ENCODE data around the gene P2RX2. TPM values are rescaled to one million over a fixed set of nuclear protein-coding genes. Genes with fewer than 3 reads are reported as not detected.

Gene P2RX2
- total RNA-seq, 1 experiment from 2014 or later: 0.17 TPM

GRCh38 chr12:132600048-132601032 is 18.2 kb upstream of the P2RX2 start:
- DNase-seq (ENCODE audit: low spot score): peak; percentile 59
- in situ Hi-C loops (cut with HindIII; ENCODE audit: low sequenced_read_pairs): no loop called here

DNA sequence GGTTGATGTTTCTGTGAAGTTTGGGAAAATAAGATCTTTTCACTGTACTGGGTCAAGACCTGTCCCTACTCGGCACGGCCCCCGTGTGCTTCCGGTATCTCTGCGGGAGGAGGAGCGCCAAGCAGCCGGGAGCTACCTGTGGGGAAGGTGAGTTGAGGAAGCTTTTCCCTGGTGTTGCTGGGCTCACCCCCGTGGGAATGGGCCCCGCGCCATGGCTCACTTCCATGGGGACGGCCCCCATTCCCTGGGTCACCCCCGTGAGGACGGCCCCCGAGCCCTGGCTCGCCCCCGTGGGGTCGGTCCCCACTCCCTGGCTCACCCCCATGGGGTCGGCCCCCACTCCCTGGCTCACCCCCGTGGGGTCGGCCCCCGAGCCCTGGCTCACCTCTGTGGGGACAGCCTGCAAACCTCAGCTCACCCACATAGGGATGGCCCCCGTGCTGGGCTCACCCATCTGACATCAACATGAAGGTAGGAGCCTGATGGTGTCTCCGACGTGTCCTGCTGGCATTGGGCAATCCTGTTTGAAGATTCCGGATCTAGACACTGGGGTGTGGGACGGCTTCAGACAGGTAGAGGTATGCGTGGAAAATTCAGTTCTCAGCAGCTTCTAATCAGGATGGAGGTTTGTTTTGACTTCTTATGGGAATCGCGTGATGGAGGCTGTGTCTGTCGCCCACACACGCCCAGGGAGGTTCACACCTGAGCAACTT is 17.2 kb upstream of the P2RX2 start:
- in situ Hi-C loops (cut with HindIII; ENCODE audit: low sequenced_read_pairs): no loop called here
- DNase-seq (ENCODE audit: low spot score): no peak

DNA sequence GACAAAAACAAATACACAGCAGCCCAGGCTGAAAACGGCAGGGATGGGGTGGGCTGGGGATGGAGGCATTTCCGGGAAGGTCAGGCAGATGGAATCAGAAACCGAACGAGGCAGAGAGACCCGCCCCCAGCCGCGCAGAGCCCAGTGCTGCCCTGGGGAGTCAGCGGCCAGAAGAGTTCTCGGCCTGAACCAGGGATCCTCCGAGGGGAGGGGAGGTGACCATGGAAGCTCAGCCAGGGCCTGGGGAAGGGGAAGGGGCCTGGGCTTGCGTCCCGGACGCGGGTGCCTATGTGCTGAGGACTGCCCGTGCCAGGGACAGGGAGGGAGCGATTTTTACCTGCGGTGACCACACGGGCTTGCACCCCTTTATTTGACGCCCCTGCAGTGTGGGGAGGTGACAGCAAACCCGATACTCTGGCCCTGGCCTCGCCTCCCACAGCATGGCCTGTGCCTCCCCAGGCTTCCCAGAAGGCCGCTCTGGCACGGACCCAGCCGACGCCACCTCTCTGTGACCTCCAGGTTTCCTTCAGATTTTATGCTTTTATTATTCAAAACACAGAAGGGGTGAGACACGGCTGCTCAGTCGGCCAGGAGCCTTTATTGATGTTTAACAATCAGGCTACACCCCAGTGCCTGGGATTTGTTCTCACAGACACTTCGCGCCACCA is 15.9 kb upstream of the P2RX2 start:
- DNase-seq (ENCODE audit: low spot score): no peak
- in situ Hi-C loops (cut with HindIII; ENCODE audit: low sequenced_read_pairs): no loop called here

DNA sequence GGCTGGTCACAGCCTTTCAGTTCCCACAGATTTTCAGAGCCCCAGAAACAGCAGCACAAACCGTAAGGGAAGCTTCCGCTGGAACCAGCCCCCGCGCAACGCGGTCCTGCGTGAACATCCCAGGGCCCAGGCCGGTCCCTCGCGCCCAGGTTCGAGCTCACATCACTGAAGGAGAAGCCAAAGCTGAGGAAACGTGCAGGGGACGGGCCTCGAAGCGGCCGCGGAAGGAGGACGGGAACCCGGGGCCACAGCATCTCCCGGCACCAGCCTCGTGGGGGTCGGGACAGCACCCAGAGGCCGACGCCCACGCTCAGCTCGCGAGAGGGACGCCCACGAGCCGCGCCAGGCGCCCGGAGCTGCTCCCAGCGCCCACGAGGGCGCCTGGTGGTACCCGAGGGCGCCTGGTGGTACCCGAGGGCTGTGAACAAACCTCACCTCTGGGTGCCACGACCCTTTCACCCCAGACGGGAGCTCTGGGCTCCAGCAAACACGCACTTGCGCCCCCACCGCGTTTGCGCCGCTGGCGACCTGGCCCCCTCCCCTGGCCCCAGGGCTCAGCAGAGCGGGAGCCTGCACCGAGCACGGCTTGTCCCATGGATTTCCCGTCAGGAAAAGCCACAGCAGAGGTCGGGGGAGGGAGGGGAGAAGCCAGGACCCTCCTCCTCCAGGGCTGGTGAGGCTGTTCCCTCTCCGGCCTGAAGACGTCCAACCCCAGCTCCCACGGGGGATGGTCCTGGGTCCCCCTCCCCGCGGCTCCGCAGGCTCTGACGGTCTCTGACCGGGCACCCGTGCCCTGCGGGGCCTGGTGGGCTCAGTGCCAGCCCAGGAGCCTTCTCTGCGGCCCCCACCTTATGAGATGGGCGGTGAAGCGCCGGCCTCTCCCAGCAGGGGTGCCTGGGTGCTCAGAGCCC is 15.1 kb upstream of the P2RX2 start:
- in situ Hi-C loops (cut with HindIII; ENCODE audit: low sequenced_read_pairs): no loop called here
- no peak for DNase-seq (ENCODE audit: low spot score)

GRCh38 chr12:132604151-132604618 is 14.4 kb upstream of the P2RX2 start:
- in situ Hi-C loops (cut with HindIII; ENCODE audit: low sequenced_read_pairs): no loop called here
- no peak for DNase-seq (ENCODE audit: low spot score)

DNA sequence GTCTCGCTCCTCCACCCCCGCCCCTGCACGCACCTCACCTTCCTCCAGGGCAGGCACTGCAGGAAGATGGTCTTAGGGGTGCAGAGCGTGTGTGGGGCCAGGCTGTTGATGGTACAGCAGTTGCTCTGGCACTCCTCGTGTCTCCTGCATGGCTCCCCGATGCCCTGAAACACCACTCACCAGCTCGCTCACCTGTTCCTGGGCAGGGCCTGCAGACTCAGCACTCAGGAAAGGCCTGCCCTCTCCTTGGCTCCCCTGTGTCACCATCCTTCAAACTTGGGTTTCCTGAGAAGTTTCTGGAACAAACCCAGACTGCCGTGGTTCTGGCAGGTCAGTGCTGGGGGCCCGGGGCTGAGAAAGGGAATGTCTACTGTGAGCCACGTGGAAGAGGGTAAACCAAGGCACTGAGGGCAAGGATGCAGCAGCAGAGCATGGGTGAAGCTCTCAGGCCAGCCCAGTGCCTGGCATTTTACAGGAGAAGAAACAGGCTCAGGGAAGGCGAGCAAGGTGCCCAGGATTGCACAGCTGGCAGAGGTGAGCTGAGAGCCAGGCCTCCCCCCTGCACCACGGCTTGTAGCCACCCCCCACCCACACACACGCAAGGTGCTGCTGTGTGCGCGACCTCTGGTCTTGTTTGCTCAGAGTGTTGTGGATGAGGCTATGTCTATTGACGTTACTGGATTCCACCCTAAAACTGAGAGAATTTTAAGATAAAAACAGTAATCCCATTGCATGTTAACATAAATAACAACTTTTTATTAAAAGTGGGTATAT is 13.7 kb upstream of the P2RX2 start:
- in situ Hi-C loops (cut with HindIII; ENCODE audit: low sequenced_read_pairs): no loop called here

DNA sequence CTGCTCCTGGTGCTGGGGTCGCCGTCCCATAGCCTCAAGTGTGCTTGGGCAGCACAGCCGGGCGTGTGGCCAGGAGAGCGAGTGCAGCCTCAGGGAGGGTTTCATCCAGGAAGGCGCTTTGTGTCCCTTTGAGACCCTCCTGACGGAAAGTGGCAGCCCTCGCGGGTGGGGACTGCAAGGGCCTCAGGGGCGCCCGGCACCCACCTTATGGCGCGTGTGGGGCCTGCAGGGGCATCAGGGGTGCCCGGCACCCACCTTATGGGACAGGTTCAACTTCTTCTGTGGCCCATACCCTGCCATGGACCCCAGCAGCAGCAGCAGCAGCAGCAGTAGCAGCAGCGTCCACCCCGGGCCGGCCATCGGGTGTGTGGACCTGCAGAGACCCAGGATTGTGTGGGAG is 12.7 kb upstream of the P2RX2 start:
- no peak for DNase-seq (ENCODE audit: low spot score)
- in situ Hi-C loops (cut with HindIII; ENCODE audit: low sequenced_read_pairs): no loop called here

More for the DNA sequence above, 13.7 kb upstream of the P2RX2 start:
- no peak for DNase-seq (ENCODE audit: low spot score)

DNA sequence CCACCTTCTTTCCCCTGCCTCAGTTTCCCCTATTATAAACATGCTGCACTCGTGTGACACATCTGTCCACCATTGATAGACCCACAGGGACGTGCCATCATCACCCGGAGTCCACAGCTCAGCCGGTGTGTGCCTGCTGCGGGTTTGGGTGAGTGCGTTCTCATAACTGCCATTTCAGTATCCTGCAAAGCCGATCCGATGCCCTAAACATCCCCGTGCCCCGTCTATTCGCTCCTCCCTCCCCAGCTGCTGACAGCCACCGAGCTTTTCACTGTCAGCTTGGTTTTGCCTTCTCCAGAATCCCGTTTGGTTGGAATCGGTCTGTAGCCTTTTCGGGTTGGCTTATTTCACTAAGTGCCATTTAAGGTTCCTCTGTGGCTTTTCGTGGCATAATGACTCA is 12.1 kb upstream of the P2RX2 start:
- in situ Hi-C loops (cut with HindIII; ENCODE audit: low sequenced_read_pairs): no loop called here

GRCh38 chr12:132606927-132607326 is 11.6 kb upstream of the P2RX2 start:
- no peak for DNase-seq (ENCODE audit: low spot score)
- in situ Hi-C loops (cut with HindIII; ENCODE audit: low sequenced_read_pairs): no loop called here

More for the DNA sequence above, 12.1 kb upstream of the P2RX2 start:
- DNase-seq (ENCODE audit: low spot score): no peak

GRCh38 chr12:132608231-132609171 is 10.1 kb upstream of the P2RX2 start:
- no peak for DNase-seq (ENCODE audit: low spot score)

DNA sequence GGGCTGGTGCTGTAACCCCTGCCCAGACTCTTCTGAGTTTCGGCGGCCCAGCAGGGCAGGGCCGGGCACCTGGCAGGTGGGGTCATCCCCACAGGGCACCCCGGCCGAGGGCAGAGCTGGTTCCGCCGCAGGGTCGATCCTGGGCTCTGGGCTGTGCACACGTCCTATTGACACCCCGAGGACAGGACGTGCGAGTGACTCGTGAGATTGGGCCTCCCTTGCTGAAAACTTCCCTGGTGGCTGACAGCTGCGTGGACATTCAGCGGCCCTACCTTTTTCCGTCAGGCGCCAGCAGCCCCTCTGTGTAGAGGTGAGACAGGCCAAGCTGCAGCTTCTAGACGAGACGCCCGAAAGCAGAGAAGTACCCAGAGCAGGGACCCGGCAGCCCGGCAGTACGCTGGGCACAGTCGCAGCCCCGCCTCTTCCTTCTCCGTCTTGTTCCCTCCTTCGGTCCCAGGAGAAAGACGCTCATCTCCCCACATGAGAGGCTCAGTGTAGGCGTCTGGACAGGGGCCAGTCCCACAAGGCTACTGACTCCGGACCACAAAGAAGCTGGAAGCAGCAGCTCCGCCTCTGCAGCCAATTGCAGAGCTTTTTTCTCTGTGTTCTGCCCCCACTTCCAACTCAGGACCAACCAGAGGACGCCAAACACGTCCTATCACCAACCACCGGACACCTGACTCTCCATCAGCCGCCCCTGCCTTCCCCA is 8.4 kb upstream of the P2RX2 start, which contains the start of gene LRCOL1:
LRCOL1 (minus strand) TSS at position 532 of the 709 bp plus-strand sequence. CDS start 4,331 bp downstream, outside the sequence.
- in situ Hi-C loops (cut with HindIII; ENCODE audit: low sequenced_read_pairs): no loop called here

More at GRCh38 chr12:132608231-132609171, 10.1 kb upstream of the P2RX2 start:
- in situ Hi-C loops (cut with HindIII; ENCODE audit: low sequenced_read_pairs): no loop called here

DNA sequence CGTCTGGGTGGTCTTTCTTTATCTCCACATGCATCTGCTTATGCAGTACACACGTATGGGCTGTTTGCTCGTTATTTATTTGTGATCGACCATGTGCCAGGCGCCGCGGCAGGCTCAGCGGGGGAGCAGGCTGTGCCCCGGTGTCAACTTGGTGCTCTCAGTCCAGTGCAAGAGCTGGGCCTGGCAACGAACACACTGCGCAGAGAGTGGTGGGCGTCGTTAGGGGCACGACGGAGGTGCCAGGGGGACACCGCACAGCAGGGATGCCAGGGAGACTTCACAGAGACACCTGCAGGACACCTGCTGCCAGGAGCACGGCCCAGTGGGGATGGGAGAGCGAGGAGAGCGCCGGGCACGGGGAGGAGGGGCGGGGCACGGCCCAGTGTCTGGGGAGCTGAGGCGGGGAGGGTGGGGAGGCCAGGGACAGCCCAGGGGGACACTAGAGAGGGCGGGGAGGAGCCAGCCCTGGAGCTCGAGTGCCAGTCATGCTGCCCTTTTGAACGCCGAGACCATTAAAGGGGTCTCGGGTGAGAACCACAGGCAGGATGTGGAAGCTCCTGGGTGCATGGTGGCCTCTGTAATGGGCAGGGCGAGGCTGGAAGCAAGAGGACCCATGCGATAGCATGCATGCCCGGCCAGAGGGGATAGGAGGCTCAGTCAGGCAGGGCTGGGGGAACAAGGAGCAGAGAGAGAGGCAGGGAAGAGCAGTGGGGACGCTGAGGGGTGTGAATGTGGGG is 7.5 kb upstream of the P2RX2 start:
- in situ Hi-C loops (cut with HindIII; ENCODE audit: low sequenced_read_pairs): no loop called here

More for the DNA sequence above, 8.4 kb upstream of the P2RX2 start, which contains the start of gene LRCOL1:
- peak; percentile 33 for DNase-seq (ENCODE audit: low spot score)

DNA sequence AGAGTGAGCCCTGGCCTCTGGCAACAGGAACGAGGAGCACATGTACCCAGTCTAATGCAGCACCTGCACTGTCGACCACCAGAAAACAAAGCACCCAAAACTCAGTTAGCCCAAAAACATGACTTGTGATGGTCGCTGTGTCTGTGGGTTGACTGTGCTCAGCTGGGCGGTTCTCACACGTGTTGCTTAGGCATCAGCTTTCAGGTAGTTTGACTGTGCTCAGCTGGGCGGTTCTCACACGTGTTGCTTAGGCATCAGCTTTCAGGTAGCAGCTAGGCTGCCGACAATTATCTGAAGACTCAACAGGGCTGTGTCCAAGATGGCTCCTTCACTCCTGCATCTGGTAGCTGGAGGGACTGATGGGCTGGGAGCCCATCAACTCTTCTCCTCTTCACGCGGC is 7.0 kb upstream of the P2RX2 start:
- in situ Hi-C loops (cut with HindIII; ENCODE audit: low sequenced_read_pairs): no loop called here
- DNase-seq (ENCODE audit: low spot score): no peak

More for the DNA sequence above, 7.5 kb upstream of the P2RX2 start:
- no peak for DNase-seq (ENCODE audit: low spot score)

DNA sequence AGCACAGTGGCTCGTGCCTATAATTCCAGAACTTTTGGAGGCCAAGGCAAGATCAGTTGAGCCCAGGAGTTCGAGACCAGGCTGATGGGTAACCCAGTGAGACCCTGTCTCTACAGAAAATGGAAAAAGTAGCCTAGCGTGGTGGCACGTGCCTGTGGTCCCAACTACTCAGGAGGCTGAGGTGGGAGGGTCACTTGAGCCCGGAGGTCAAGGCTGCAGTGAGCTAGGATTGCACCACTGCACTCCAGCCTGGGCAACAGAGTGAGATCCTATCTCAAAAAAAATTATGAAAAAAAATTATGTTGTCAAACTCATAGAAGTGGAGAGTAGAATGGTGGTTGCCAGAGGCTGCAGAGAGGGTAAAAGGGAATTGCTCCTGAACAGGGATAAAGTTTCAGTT is 4.5 kb upstream of the P2RX2 start:
- in situ Hi-C loops (cut with HindIII; ENCODE audit: low sequenced_read_pairs): no loop called here
- no peak for DNase-seq (ENCODE audit: low spot score)

DNA sequence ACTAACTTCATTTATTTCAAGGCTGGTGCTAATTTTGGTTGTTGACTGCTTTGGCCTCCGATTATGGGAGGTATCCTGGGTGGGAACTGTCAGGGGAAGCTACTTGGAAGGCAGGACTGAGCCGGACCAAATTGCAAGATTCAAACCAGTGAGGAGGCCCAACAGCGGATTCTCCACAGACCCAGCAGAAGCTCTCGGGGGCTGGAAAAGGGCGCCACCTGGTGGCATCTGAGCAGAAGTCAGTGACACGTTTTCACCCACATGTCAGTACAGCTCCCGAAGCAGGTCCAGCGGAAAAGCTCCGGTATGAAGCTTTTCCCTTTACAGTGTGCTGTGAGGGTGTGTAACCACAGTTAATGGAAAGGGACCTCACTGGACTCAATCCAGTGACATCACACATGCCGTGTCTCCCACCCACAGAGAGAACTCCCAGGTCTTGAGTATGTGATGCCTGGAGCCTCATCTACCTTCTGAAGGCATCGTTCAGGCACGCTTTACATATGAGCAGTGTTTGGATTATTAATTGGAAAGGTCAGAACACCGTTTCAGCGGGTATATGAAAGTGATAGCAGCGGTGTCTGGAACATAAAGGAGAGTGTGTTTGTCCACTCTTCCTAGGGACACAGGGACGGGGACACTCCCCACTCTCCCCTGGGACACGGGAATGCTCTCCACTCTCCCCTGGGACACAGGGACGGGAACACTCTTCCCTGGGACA is 3.6 kb upstream of the P2RX2 start:
- in situ Hi-C loops (cut with HindIII; ENCODE audit: low sequenced_read_pairs): no loop called here
- DNase-seq (ENCODE audit: low spot score): peak; percentile 93

Measured in G401 (cell line).